Activated T-cell treated with anti-CD3 and anti-CD28 coated beads for 24 hours (primary cell): ENCODE measurements around the gene HAP1.
A peak's percentile ranks its signal among the peaks of the same experiment; 100 is the strongest.

Experiments used
- DNase-seq: peaks from one replicate; pipeline ENCODE4 v3.0.0-alpha.2; 2020; ENCODE audit warnings: low read depth

HAP1 gene

DNA sequence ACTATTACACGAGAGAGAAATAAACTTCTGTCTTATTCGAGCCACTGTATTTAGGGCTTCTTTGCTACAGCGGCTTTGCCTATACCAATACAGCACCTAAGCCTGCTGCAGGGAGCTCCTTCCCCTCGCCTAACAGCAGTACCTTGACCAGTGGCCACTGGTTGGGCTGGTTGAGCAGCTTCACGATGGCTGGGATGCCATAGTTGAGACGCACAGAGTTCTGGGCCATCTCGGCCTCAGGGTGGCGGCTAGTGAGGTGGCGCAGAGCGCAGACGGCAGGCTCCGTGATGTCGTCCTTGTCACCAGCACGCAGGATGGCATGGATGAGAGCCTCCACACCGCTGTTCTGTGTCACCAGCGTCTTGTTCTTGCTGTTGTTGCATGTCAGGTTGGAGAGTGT lies 28.4 kb upstream of the HAP1 start:
- no peak for DNase-seq

DNA sequence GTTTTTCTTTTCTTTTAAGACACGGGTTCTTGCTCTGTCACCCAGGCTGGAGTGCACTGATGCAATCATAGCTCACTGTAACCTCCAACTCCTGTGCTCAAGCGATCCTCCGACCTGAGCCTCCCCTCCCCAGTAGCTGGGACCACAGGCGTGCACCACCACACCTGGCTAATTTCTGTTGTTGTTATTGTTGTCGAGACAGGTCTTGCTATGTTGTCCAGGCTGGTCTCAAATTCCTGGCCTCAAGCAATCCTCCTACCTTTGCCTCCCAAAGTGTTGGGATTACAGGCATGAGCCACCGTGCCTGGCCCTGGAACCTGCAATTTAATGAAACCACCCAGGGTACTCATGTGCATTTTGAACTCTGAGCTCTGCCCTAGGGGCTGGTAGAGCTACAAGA lies 27.9 kb upstream of the HAP1 start:
- no peak for DNase-seq

DNA sequence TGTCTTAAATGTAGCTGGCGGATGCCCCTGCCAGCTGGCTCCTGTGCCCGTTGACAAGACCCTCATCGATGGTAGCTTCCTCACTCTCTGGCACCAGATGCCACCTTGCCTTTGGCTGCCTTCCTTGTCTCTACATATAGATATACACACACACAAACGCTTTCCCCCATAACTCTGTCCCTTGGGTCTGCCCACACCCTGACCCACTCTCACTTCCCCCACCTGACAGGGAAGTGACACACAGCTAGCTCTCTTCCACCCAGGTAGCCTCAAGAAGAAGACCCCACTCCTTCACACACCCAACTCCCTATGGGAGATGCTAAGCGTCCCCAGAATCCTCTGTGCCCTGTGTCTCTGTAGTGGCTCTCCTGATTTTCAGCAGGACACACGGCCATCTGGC lies 26.4 kb upstream of the HAP1 start:
- no peak for DNase-seq

DNA sequence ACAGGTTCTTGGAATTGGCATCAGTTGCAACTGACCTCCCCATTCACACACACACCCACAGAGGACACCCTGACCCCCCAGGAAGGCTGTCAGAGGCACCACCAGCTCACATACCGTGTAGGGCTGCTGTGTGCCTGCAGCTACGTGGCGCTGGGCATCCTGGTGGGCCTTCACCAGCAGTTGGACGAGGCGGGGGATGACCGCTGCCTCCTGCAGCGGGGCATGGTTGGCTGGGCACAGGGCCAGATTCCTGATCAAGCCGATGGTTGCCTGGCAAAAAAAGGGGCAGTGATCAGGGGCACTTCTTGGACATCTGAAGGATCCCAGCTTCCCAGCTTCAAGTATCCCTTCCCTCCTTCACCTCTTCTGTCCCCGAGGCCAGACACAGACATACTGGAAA lies 24.2 kb upstream of the HAP1 start:
- DNase-seq, result no peak

DNA sequence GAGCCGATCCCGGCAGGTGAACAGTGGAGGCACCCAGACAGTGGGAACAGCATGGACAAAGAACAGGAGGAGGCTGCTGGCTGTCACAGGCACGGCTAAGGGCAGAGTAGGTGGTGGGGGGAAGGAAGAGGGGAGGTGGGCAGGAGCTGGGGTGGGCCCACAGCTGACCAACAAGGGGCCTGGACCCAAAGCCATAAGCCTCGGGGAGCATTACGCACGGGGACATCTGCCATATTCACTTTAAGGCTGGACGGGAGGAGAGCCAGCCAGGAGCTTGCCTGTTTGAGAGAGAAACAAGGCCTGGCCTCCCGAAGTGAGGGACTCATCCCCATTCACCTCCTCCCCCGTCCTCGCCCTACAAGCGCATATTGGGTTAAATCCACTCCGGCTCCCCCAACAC lies 19.6 kb upstream of the HAP1 start:
- DNase-seq, result no peak

DNA sequence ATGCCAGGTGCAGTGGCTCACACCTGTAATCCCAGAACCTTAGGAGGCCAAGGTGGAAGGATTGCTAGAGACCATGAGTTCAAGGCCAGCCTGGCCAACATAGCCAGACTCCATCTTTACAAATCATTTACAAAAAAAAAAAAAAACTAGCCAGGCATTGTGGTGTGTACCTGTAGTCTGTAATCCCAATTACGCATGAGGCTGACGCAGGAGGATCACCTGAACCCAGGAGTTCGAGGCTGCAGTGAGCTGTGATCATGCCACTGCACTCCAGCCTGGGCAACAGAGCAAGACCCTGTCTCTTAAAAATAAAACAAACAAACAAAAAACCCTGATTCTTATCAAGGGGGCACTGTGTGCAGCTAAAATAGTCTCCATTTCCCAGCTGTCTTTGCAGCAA lies 16.8 kb upstream of the HAP1 start:
- DNase-seq, result no peak

DNA sequence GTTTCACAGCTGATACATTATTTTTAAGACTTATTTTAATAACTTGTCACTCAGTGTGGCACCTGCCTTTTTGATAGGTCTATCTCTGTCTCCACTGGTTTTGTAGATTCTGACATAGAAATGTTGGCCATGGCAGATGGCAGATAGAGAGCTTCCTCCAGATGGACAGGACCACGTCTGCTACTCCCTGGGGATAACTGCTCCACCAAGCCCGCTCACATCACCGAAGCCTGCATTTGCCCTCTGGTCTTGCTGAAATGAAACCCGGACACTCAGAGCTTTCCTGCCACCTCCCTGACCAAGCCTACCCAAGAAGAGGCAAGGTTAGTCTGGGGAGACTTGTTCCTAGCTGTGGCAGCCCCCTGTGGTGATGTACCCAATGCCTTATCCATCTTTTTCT lies 16.4 kb upstream of the HAP1 start:
- no peak for DNase-seq

DNA sequence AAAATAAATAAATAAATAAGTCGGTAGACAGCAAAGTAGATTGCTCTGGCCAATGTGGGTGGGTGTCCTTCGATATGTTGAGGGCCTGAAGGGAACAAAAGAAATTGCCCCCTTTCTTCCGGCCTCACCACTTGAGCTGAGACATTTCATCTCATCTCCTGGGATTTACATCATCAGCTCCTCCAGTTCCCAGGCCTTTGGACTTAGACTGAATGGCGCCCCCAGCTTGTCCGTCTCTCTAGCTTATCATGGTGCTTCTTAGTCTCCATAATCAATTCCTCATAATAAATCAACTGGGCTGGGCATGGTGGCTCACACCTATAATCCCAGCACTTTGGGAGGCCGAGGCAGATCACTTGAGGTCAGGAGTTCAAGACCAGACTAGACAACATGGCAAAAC lies 13.8 kb upstream of the HAP1 start:
- DNase-seq, result no peak

DNA sequence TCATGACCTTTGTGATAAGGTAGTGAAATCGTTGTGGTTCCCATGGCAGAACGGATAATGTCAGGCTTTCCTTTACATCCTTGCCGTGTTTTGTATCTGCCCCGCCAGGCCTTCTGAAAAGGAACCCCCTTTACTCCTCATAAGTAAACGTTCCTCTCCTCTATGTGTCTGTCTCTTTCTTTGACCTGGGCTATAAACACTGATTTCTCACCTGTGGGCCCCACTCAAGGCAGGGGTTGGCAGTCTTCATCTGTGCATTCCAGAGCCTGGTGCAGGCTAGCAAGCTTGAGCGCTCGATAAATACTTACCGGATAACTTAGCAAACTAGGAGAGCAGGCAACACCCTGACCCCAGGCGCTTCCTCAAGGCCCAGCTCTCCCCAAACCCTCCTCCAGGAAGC lies 7.3 kb upstream of the HAP1 start:
- DNase-seq, result no peak

DNA sequence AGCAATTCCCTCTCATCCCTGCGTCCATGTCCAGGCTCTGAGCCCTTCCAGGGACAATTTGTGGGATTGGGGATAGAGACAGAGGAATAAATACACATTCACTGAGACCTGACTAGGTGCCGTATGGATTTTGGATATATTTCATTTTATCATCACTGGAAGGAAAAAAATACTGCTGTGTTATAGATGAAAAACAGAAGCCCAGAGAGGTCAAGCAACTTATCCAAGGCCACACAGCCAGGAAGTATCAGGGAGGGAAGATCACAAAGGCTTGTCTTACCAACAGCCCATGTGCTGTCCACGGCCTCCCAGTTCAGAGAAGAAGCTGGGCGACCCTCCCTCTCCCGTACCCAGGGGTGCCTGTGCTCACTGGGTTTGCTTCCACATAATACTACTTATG lies 6.1 kb upstream of the HAP1 start:
- DNase-seq, result no peak

DNA sequence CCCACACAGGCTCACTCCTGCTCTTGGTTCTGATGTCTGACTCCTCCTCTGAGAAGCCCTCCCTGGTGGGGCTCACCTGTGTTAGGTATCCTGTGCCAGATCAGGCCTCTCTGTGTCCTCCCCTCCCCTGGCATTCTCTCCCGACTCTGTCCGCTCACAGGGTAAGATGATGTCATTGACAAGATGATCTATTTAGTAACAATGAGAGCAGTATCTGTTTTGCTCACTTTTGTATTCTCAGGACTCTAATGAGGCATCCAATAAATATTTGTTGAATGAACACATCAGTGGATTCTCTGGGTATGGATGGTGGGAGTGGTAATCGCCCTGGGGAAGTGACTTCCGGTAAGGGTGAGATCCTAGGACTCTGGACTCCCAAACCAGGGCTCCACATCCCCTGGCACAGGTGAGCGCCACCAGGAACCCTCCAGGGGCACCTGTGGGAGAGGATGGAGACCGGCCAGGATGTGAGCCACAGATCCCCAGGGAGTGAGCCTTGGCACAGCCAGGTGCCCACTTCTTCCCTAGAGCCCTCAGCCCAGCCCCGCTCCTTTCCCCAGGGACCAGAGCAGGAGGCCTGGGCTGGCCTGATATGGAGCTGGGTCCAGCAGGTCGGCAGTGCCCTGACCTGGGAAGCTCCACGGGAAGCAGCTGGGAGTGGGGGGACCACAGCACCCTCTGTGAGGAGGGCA lies 5.4 kb upstream of the HAP1 start:
- no peak for DNase-seq

DNA sequence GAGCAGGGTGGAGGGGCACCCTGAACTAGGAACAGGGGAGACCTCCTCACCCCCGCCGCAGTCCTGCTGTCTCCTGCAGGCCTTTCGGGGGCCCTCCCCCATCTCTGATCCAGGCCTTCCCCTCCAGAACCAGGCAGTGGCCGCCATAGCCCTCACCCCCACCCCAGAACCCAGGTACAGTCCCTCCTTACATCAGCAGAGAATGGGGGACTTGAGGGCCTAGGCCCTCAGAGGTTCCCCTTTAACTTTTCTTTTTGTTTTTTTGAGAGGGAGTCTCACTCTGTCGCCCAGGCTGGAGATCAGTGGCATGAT lies 4.3 kb upstream of the HAP1 start:
- DNase-seq, result no peak

DNA sequence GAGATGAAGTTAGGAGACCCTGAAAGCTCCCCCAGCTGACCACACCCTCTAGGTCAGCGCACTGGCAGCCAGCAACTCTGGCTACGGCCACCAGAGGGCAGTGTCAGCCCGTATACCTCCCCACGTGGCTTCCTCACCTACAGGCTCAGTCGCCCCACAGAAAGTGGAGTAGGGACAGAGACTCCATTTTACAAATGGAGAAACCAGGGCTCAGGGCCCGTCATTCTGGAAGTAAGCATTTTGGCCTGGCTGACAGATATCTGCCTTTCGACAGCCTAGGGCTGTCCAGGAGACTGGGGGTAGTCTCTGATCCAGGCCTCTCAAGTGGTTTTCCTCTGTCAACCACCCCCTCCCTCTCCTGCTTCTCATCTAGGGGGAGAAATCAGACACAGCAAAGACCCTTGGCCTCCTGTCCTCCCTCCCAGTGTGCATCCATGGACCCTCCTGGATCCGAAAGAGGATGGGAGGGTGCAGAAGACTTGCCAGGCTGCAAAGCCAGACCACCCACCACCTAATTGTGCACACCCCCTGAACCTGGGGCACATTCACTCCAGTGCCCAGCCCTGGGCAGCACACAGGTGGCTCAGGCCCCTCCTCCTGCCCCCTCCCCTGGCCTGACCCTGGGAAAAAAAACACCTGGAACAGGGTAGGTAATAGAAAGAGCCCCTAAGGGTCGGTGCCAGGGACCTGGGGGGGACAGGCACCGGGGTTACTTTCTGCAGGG lies 3.8 kb upstream of the HAP1 start:
- DNase-seq, result peak; percentile 65

DNA sequence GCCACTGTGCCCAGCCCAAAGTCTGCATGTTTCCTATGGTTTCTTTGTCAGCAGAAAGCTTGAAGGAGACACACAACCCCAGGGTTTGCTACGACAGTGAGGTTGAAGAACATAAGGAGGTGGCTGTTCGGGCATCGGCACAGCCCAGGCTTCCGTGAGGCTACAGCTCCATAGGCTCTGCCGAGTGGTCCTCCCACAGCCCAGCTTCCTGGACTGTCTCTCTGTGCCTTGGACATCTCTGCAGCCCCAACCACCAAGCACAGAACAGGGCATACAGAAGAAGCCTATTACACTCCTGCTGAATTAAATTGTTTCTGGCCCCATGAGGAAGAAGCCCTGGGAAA lies 3.2 kb upstream of the HAP1 start:
- no peak for DNase-seq

DNA sequence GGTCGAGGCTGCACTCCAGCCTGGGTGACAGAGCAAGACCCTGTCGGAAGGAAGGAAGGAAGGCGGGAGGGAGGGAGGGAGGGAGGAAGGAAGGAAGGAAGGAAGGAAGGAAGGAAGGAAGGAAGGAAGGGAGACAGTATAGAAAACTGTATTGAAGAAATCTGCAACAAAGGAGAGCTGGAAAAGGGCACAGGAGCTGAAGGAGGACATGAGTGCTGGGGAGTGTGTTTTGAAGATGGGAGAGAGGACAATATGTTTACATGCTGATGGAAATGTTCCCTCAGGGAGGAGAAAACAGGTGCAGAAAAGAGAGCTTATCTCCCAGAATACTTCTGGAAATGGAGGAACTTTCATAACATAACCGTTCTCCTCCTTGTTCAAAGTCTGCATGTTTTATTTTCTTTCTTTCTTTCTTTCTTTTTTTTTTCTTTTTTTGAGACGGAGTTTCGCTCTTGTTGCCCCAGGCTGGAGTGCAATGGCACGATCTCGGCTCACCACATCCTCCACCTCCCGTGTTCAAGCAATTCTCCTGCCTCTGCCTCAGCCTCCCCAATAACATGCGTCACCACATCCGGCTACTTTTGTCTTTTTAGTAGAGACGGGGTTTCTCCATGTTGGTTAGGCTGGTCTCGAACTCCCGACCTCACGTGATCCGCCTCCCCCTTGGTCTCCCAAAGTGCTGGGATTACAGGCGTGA lies 2.7 kb upstream of the HAP1 start:
- DNase-seq, result no peak

DNA sequence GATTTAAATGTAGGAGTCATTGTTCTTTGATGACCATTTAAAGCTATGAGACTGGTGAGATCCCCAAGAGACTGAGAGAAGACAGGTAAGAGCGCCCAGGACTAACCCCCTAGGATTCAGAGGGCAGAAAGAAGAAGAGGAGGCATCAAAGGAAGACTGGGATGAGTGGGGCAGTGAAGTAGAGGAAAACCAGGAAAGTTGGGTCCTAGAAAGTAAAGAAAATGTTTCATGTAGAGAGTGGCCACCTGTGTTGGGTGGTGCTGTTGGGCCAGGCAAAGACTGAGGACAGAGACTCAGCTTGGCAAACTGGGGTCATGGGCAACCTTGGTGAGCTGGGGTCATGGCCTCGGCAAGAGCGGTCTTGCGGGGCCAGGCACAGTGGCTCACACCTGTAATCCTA lies 1.3 kb upstream of the HAP1 start:
- no peak for DNase-seq

DNA sequence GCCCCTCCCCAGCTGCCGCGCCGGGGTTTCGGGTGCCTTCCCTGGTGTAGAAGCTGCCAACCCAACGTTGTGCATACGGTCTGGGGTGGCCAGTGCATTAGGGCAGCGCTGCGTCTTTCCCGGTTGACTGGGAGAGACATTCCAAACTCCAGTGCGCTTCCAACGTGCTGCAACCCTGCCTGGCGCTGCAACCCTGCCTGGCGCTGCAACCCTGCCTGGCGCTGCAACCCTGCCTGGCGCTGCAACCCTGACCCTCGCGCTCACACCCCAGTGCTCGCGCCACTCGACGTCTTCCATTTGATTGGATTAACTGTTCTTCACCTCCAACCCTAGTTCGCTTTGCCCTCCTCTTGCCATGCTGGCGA lies 488 bp upstream of the HAP1 start:
- no peak for DNase-seq

DNA sequence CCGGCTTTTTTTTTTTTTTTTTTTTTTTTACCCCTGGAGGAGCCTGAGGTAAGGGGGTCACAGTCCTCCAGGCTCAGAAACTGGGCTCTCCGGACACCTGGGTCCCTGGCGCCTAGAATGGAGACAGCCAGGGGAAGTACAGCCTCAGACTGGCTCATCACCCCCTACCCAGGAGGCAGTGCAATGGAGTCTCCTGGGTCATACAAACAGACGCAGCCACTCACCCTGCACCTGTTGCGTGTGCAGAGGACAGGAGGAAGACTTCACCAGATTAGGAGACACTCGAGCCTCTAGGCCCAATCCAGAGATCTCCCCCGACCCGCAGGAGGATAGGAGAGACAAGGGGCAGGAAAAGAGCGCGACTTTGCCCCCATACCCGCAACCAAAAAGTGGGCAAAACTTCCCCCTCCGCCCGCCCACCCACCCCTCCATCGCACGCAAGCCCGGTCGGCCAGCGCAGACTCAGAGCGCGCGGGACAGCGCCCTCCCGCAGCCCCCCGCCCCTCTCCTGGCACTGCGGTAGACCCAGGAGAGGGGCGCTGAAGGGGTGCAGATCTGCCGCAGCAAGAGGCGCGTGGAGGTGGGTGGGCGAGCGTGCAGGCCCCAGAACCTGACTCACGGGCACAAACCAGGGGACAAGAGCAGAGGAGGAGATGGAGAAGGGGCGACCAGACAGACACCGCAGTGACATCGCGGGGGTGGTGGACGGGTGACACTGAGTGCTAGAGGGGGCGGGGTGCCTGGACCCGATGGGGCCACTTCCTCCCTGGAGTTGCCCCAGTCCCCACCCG lies 900 bp downstream of the HAP1 start:
- DNase-seq, result no peak

DNA sequence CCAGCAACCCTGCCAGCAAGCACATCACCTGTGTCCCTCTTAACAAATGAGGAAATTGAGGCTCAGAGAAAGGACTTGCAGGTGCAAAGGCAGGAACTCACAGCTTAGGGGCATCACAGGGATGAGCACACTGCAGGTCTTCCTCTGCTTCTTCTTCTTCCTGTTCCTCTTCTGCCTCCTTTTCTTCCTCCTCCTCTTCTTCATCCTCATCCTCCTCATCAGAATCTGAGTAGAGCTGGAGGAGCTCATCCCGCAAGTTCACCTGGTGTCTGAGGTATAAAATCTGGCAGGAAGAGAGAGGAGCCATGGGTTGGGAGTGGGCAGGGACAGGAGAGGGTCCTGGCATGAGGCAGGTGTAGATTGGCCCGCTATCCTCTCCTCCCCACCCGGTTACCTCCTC lies 2.6 kb downstream of the HAP1 start:
- no peak for DNase-seq

DNA sequence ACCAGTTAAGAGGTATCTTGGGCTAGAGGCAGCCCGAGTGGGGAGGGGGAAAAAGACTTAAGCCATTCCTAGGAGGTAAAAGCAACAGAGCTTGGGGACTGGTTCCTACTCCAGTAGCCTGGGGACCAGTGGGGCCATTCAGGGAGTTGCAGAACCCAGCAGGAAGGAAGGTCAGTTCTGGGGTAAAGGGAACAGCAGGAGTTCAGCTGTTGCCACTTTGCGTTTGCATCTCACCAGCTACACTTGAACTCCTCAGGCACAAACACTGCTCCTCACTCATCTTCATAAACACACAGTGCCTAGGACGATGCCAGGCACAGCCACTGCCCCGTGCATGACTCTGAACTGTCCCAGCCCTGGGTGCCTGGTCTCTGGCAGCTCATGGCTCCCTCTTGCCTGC lies 4.0 kb downstream of the HAP1 start:
- no peak for DNase-seq

DNA sequence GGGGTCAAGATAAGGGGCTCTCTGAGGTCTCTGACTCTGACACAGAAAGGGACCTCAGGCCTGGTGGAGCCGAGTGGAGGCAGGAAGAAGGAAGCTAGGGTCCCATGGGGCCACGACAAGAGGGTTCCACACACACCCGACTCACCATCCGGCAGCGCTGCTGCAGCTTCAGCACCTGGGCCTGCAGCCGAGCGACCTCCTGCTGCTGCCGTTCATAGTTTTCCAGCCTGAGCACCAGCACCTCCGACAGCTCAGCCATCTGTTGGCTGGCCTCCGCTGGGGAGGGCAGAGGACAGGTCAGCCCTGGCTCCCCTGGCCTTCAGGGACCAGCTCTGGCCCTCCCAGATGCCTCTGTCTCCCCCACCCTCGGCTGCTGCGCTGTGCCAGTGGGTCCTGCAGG lies 6.4 kb downstream of the HAP1 start:
- no peak for DNase-seq

DNA sequence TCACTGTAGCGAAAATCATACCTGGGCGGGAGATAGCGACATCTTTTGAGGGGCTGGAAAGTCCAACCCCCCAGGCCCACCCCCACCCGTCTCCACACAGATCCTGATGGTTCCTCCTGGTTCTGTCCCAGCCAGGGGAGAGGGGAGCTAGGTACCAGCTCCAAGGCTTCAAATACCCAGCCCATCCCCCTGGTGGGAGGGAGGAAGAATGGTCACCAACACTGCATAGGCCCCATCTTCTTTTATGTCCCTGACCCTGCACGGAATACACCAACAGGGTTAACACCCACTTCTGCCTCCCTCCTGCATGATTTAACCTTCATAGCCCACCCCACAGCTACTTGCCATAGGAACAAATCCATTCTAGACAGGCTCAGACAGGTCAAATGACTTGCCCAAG lies 9.3 kb downstream of the HAP1 start:
- no peak for DNase-seq

DNA sequence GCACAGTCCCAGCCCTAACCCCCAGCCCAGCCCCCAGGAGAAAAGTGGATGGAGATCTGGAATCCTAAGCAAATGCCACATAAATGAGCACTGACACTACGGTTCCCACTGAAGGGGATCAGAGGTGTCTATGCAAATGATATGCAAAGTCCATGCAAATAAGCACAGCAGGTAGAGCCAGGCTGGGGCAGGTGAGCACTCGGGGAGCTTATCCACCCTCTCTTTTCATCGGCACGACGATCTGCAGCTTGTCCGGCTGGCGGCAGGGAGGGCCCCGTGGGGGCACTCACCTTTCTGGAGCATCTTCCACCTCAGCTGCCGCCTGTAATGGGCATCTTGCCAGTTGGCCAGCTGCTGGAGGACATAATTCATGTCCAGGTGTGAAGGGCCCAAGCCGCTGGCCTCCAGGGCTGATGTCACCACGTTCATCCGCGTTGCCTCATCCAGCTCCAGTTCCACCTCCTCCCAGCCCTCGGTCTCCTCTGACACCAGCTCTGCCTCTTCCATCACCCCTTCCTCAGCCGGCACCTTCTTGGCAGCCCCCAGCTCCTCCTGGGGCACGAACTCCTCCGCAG lies 9.9 kb downstream of the HAP1 start:
- DNase-seq, result no peak
